Measurements from ENCODE around the gene TBC1D24. TPM values are rescaled to one million over a fixed set of nuclear protein-coding genes. Genes with fewer than 3 reads are reported as not detected.

The TBC1D24 gene
- 10 to 100 TPM; 10.2 to 10.3 TPM for total RNA-seq

DNA sequence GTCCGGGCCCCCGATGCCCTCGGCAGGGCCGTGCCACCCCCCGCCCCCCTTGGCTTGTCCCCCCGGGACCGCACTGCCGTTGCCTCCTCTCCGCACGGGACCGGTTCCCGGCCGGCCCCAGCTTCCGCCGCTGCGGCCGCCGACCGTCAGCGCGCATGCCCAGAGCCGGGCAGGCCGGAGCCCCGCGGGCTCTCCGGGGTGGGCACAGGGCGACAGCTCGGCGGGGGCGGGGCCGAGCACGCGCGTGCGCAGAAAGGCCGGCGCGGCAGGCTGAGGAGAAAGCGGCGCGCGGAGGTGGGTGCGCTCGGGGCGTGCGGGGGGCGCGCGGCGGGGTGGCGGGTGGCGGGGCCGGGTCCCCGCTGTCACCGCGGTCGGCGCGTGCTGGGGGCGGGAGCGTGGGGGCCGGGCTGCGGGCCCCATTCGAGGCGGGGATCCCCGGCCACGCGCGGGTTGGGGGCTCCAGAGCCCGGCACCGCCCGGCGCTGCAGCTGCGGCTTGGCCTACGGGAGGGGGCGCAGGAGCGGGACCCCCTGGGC lies at the start of gene TBC1D24:
TBC1D24 (plus strand) TSS at position 251 of the 536 bp plus-strand sequence. CDS start 21,022 bp downstream, outside the sequence.

DNA sequence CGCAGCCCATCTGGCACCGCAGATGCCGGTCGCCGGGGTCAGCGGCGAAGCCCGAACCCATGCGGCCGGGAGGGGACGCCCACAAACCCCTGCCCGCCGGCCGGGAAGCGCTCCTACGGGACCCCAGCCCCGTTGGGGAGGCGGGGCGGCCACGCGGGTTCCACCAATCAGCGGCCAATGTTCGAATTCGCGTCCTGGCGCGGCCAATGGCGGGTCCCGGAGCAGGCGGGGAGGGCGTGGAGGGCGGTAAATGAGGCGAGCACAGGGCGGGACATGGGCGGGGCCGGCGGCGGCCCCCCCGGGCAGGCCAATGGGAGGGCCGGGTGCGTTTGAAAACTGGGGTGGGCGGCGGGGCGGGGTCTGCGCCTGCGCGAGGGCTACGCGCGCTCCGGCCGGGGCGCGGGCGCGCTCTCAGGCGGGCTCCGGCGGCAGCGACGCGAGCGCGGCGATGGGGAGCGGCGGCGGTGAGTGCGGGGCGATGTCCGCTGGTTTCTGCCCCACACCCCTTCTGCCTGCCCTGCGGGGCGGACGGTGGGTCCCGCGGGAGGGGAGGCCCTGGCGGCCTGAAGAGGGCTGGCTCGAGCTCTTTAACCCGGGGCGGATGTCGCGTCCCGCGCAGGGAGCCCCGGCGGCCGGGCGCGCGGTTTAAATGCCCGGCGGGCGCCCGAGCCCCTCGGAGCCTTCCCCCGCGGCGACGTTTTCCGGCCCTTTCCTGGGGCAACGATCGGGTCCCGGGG lies 45.7 kb upstream of the TBC1D24 start, which contains the start of gene CCNF:
CCNF (plus strand) TSS at position 414 of the 737 bp plus-strand sequence; CDS start at position 449, 35 bp downstream.

GRCh38 chr16:2459647-2460390 lies 15.1 kb upstream of the TBC1D24 start, which contains the start of gene TEDC2:
Gene TEDC2 (plus strand): TSS chr16:2460109. CDS start chr16:2460145, 36 bp downstream.

DNA sequence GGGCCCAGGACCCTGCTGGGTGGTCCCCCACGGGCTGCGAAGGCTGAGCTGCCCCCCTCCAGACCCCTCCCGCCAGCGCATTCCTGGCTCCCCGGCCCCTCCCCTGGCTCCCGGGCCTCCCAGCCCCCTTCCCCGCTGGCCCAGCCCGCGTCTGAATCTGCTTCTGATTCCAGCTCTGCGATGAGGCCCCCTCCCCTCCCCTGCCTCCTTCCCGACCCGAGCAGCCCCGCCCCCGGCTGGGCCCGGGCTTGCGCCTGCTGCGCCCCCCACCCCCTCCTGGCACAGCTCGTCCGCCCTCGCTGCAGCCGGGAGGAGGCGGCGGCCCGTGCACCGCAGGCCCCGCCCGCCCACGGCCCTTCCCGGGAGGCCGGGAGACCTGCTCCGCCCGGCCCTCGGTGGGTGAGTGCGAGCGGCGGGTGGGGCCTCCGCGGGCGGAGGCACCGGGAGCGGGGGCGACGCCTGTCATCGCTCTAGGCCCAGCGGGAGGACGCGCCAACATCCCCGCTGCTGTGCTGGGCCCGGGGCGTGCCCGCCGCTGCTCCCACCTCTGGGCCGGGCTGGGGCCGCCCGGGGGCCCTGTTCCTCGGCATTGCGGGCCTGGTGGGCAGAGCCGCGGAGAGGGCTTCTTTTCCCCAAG lies 3.8 kb upstream of the TBC1D24 start, which contains the start of gene NTN3:
NTN3 (plus strand) TSS at position 282 of the 637 bp plus-strand sequence. CDS start 405 bp downstream, outside the sequence.

DNA sequence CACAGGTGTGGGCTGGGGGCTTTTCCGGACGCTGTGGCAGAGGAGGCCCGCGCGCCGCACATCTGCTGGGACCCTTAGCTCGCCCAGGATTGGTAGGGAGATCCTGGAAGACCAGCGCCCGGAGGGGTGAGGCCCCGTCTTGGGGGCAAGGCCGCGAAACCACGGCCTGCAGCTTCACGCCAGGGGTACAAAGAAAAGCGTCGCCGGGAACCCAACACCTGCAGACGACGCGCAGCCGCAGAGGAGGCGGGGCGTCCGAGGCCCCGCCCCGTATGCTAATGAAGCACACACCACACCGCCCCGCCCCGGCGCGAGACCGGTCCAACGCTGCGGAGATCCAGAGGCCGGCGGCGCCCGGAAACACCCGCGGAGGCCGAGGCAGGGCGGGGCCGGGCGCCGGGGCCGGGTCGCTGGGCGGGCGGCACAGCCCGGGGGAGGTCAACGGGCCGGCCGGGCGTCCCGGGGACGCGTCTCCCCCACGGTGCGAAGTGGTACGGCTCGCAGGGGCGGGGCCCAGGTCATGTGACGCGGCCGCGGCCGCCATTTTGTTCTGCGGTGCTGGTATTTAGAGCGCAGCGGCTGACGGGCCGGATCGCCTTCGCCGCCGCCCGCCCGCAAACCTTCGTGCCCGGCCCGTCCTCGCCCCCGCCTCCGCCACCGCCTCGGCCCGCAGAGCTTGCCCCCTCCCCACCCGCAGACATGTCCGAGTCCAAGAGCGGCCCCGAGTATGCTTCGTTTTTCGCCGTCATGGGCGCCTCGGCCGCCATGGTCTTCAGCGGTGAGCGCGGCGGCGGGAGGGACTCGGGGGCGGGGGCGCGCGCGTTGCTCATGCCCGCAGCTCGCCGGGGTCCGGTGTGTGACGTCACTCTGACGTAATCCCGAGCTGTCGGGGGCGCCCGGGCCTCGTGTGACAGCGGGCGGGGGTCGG lies 38.7 kb downstream of the TBC1D24 start, which contains the start of gene ATP6V0C:
ATP6V0C (plus strand) TSS at position 548 of the 928 bp plus-strand sequence; CDS start at position 700, 152 bp downstream.

GRCh38 chr16:2520097-2520783 lies 45.3 kb downstream of the TBC1D24 start, which contains the start of gene AMDHD2:
Gene AMDHD2 (plus strand): TSS chr16:2520371. CDS start chr16:2520459, 88 bp downstream.

DNA sequence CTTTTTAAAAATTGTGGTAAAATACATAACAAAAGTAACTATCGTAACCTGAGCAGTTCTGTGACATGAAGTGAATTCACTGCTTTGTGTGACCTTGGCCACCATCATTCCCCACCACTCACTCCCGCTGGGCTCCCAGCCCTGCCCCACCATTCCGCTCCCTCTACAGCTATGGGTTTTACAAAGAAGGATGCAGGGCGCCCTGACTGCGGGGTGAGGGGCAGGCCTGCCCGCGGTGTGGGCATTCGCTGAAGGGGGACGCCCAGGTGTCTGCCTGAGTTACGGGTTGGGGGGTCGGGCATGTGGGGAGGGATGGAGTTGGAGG lies 56.4 kb downstream of the TBC1D24 start, which contains the start of gene CEMP1:
CEMP1 (minus strand) TSS at position 38 of the 325 bp plus-strand sequence. CDS start 335 bp downstream, outside the sequence.

DNA sequence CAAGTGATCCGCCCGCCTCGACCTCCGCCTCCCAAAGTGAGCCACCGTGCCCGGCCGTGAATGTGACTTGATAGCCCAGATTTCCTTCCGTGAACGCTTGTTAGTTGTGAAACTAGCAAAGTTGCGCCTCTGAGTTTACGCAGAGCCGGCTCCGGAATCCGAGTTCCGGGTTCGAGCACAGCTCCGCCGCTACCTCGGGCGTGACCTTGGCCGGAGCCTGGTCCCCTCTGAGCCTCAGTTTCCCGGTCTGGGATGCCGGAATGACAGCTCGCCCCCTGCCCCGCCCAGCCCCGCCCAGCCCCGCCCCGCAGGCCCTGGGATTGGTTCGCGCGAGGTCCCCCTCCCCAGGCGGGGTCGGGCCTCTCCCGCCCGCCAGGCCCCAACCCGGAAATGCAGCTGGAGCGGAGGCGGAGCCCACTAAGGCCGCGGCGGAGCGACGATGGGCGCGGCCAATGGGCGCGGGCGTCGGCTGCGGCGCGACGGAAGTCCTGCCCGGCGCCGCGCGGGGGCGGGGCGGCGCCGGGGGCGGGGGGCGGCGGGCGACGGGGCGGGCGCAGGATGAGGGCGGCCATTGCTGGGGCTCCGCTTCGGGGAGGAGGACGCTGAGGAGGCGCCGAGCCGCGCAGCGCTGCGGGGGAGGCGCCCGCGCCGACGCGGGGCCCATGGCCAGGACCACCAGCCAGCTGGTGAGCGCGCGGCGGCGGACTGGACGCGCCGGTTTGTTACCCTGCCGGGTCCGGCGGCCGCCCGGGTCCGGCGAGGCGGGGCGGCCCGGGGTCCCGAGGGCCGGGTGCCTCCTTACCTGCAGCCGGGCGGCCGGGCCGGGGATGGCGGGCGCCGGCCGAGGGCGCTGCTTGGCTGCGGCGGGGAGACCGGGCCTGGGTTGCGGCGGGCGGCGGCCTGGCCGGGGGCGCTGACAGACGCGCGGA lies 62.8 kb downstream of the TBC1D24 start, which contains the start of gene PDPK1:
PDPK1 (plus strand) TSS at position 571 of the 929 bp plus-strand sequence; CDS start at position 663, 92 bp downstream.

Small RNA genes lying within 50 kb of the gene (microRNA-seq; reads per million reads assigned to microRNA genes)
- gene MIR3178 (ENCODE audit: borderline microRNAs expressed, borderline replicate concordance) (not detected), gene MIR6767 (ENCODE audit: borderline microRNAs expressed, borderline replicate concordance) (not detected), gene MIR6768 (ENCODE audit: borderline microRNAs expressed, borderline replicate concordance) (not detected)

Other genes with a start within 250 kb of the TBC1D24 start
- gene DNASE1L2, start 238.7 kb upstream of the TBC1D24 start, total RNA-seq, result 1 to 10 TPM; 2.6 to 2.8 TPM
- 10 to 100 TPM; 30.7 to 35.4 TPM for gene ECI1, start 223.5 kb upstream of the TBC1D24 start, total RNA-seq
- gene RNPS1, start 207.0 kb upstream of the TBC1D24 start, total RNA-seq, result 100 to 1,000 TPM; 185 to 190 TPM
- gene ABCA3, start 134.4 kb upstream of the TBC1D24 start, total RNA-seq, result 1 to 10 TPM; 3.8 TPM
- gene CCNF, start 45.7 kb upstream of the TBC1D24 start, total RNA-seq, result 10 to 100 TPM; 59.3 to 61.7 TPM
- 1 to 10 TPM; 8.3 to 8.8 TPM for gene TEDC2, start 15.0 kb upstream of the TBC1D24 start, total RNA-seq
- not detected for gene NTN3, start 3.8 kb upstream of the TBC1D24 start, total RNA-seq
- gene ATP6V0C, start 38.8 kb downstream of the TBC1D24 start, total RNA-seq, result 10 to 100 TPM; 95.0 to 99.8 TPM
- gene AMDHD2, start 45.2 kb downstream of the TBC1D24 start, total RNA-seq, result 10 to 100 TPM; 58.0 to 62.9 TPM
- gene CEMP1, start 56.3 kb downstream of the TBC1D24 start, total RNA-seq, result under 1 TPM; 0.25 to 0.51 TPM
- gene PDPK1, start 62.9 kb downstream of the TBC1D24 start, total RNA-seq, result 10 to 100 TPM; 39.0 to 46.0 TPM
- 10 to 100 TPM; 28.5 to 30.3 TPM for gene KCTD5, start 207.4 kb downstream of the TBC1D24 start, total RNA-seq
- gene PRSS27, start 245.1 kb downstream of the TBC1D24 start, total RNA-seq, result 1 to 10 TPM; 1.3 to 1.4 TPM